ENCODE measurements around the gene CD79B. TPM values are rescaled to one million over a fixed set of nuclear protein-coding genes. Genes with fewer than 3 reads are reported as not detected.

The CD79B gene
- total RNA-seq, 2 experiments from 2014 or later: 28.4 to 31.6 TPM

GRCh38 chr17:63969278-63969677 lies 37.1 kb upstream of the CD79B start:
- no peak for TF ChIP-seq CTCF (IDR thresholded peaks at IDR 0.05)
- Mint-ChIP-seq H3K27ac (no peak overlapping the region), H3K4me1 (ENCODE audit: low read depth) (peaks cover 19% of the 10 kb centered on the region), H3K9me3 (no peaks in the 10 kb centered on the region), H3K4me3 (no peak overlapping the region), H3K27me3 (no peaks in the 10 kb centered on the region), H3K36me3 (ENCODE audit: low read depth) (no peaks in the 10 kb centered on the region)
- DNase-seq (no peak), ATAC-seq (no peak)
- POLR2A ChIA-PET: interaction anchor here (0.6 kb wide), 1 partner anchor 51 kb away, joined by 3 read pairs; the partner anchor contains the start of gene ICAM2
- CTCF ChIA-PET: interaction anchor here (0.6 to 2.7 kb wide), 5 partner anchors 10 to 60 kb away, joined by 3 to 8 read pairs (median 4); no protein-coding TSS in a partner anchor
- intact Hi-C loops (cut with micrococcal nuclease): no loop called here

- TF ChIP-seq CTCF (IDR thresholded peaks at IDR 0.05): no peak
- ChIA-PET CTCF (interaction anchor here (0.8 to 2.7 kb wide), 9 partner anchors 11 to 166 kb away, joined by 3 to 15 read pairs (median 4); no protein-coding TSS in a partner anchor), POLR2A (interaction anchor here (1.1 to 1.4 kb wide), 2 partner anchors 12 to 21 kb away, joined by 3 to 4 read pairs; no protein-coding TSS in a partner anchor)
- Mint-ChIP-seq H3K27me3 (no peaks in the 10 kb centered on the region), H3K36me3 (ENCODE audit: low read depth) (no peaks in the 10 kb centered on the region), H3K4me3 (no peak overlapping the region), H3K4me1 (ENCODE audit: low read depth) (peaks cover 18% of the 10 kb centered on the region), H3K27ac (no peak overlapping the region), H3K9me3 (no peaks in the 10 kb centered on the region)
- intact Hi-C loops (cut with micrococcal nuclease): no loop called here
- DNase-seq (peak; percentile 52), ATAC-seq (peak; percentile 17)
Observed at GRCh38 chr17:63967953-63968352, 35.8 kb upstream of the CD79B start.

- ChIA-PET POLR2A (interaction anchor here (0.6 to 1.4 kb wide), 4 partner anchors 13 to 44 kb away, joined by 3 to 4 read pairs (median 4); no protein-coding TSS in a partner anchor), CTCF (interaction anchor here (0.9 to 2.5 kb wide), 6 partner anchors 16 to 64 kb away, joined by 3 to 15 read pairs (median 4); no protein-coding TSS in a partner anchor)
- peak; percentile 86 for DNase-seq
- Mint-ChIP-seq H3K4me1 (ENCODE audit: low read depth) (peaks cover 18% of the 10 kb centered on the region), H3K36me3 (ENCODE audit: low read depth) (no peaks in the 10 kb centered on the region), H3K27ac (no peak overlapping the region), H3K9me3 (no peaks in the 10 kb centered on the region), H3K27me3 (no peaks in the 10 kb centered on the region), H3K4me3 (no peak overlapping the region)
- no peak for TF ChIP-seq CTCF (IDR thresholded peaks at IDR 0.05)
- peak; percentile 95 for ATAC-seq
- intact Hi-C loops (cut with micrococcal nuclease): no loop called here
Observed at GRCh38 chr17:63966646-63967264, 34.6 kb upstream of the CD79B start.

GRCh38 chr17:63963123-63963522 lies 31.0 kb upstream of the CD79B start:
- TF ChIP-seq CTCF (IDR thresholded peaks at IDR 0.05): no peak
- H3K27me3 Mint-ChIP-seq: no peaks in the 10 kb centered on the region
- CTCF ChIA-PET: interaction anchor here (1.4 to 3.1 kb wide), 3 partner anchors 13 to 52 kb away, joined by 3 to 16 read pairs (median 9); partner anchors contain the start of gene CSHL1
- intact Hi-C loops (cut with micrococcal nuclease): no loop called here
- no peaks in the 10 kb centered on the region for H3K36me3 Mint-ChIP-seq (ENCODE audit: low read depth)
- peaks cover 19% of the 10 kb centered on the region for H3K4me1 Mint-ChIP-seq (ENCODE audit: low read depth)
- no peaks in the 10 kb centered on the region for H3K9me3 Mint-ChIP-seq
- ATAC-seq (no peak), DNase-seq (no peak)
- POLR2A ChIA-PET: no interaction called here
- no peak overlapping the region for H3K27ac Mint-ChIP-seq
- no peak overlapping the region for H3K4me3 Mint-ChIP-seq

- no peaks in the 10 kb centered on the region for H3K36me3 Mint-ChIP-seq (ENCODE audit: low read depth)
- intact Hi-C loops (cut with micrococcal nuclease): no loop called here
- DNase-seq (no peak), ATAC-seq (no peak)
- ChIA-PET CTCF (interaction anchor here (2.2 kb wide), 1 partner anchor 16 kb away, joined by 8 read pairs; no protein-coding TSS in a partner anchor), POLR2A (no interaction called here)
- H3K9me3 Mint-ChIP-seq: no peaks in the 10 kb centered on the region
- H3K4me3 Mint-ChIP-seq: no peak overlapping the region
- no peaks in the 10 kb centered on the region for H3K27me3 Mint-ChIP-seq
- no peak overlapping the region for H3K27ac Mint-ChIP-seq
- TF ChIP-seq CTCF (IDR thresholded peaks at IDR 0.05): no peak
- H3K4me1 Mint-ChIP-seq (ENCODE audit: low read depth): peaks cover 15% of the 10 kb centered on the region
Observed at GRCh38 chr17:63962298-63962744, 30.2 kb upstream of the CD79B start.

Measured in activated CD8-positive, alpha-beta T cell treated with anti-CD3 and anti-CD28 coated beads for 36 hours (primary cell).